Retinal pigment epithelial cell (primary cell): ENCODE data around the gene C19orf53.
"Not testable (repeated sequence)": the region's sequence is repeated elsewhere in the genome, so short reads cannot be mapped to it uniquely, and the experiment has no call there.

Source experiments
- DNase-seq: peaks from one replicate; pipeline ENCODE4 v3.0.0-alpha.2; 2010; ENCODE audit warnings: low read depth
- H3K4me3 ChIP-seq: 2 replicates; pipeline ENCODE4 v1.5.1; 2011; ENCODE audit warnings: mild to moderate bottlenecking, low read length, control low read depth, moderate library complexity
- CTCF ChIP-seq: conservative IDR thresholded peaks from 2 replicates; pipeline ENCODE4 v1.5.1; 2011; ENCODE audit warnings: low read depth, low read length, control low read depth, inconsistent platforms

C19orf53 gene

GRCh38 chr19:13751436-13751835 is 22.8 kb upstream of the C19orf53 start:
- no peak for DNase-seq
- no peak for TF ChIP-seq CTCF
- H3K4me3 ChIP-seq = no peak overlapping the region

- not testable (repeated sequence) for H3K4me3 ChIP-seq, DNase-seq
Observed at GRCh38 chr19:13753622-13754021, 20.6 kb upstream of the C19orf53 start.

- TF ChIP-seq CTCF = no peak
- H3K4me3 ChIP-seq = no peak overlapping the region
- DNase-seq = no peak
Observed at GRCh38 chr19:13756210-13756609, 18.0 kb upstream of the C19orf53 start.

- DNase-seq = no peak
- H3K4me3 ChIP-seq = no peak overlapping the region
- no peak for TF ChIP-seq CTCF
Observed at GRCh38 chr19:13757805-13758772, 16.2 kb upstream of the C19orf53 start.

GRCh38 chr19:13758795-13759194 is 15.5 kb upstream of the C19orf53 start:
- no peak for TF ChIP-seq CTCF
- no peak overlapping the region for H3K4me3 ChIP-seq
- DNase-seq = no peak

DNA sequence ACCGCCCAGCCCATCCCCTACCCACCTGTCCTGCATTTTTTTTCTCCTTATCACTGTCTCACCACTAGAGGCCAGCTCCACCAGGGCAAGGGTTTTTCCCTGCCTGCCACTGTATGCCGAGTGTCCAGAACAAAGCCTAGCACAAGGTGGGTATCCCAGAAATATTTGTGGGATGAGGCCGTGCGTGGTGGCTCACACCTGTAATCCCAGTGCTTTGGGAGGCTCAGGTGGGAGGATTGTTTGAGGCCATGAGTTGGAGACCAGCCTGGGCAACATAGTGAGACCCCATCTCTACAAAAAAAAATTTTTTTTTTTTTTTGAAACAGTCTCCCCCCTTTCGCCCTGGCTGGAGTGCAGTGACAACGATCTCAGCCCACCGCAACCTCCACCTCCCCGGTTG is 12.8 kb upstream of the C19orf53 start:
- H3K4me3 ChIP-seq = no peak overlapping the region
- DNase-seq = no peak
- TF ChIP-seq CTCF = no peak

- H3K4me3 ChIP-seq = no peak overlapping the region
- no peak for DNase-seq
- TF ChIP-seq CTCF = no peak
Observed at GRCh38 chr19:13762635-13763235, 11.5 kb upstream of the C19orf53 start.
